ENCODE measurements around the gene KHNYN. TPM values are rescaled to one million over a fixed set of nuclear protein-coding genes. Genes with fewer than 3 reads are reported as not detected.
"Not testable (repeated sequence)": the region's sequence is repeated elsewhere in the genome, so short reads cannot be mapped to it uniquely, and the experiment has no call there.

KHNYN gene
- total RNA-seq, 1 experiment from 2014 or later, result 33.2 TPM

GRCh38 chr14:24385524-24385923, 44.2 kb upstream of the KHNYN start:
- no peak for TF ChIP-seq E2F1 (CRISPR knock-in tag; IDR thresholded peaks at IDR 0.05)
- TF ChIP-seq ZNF232 (CRISPR knock-in tag; IDR thresholded peaks at IDR 0.05), result no peak
- TF ChIP-seq ZNF219 (CRISPR knock-in tag; IDR thresholded peaks at IDR 0.05; ENCODE audit: borderline replicate concordance), result no peak
- TF ChIP-seq CDX4 (CRISPR knock-in tag; IDR thresholded peaks at IDR 0.05; ENCODE audit: borderline replicate concordance), result no peak
- no peaks in the 10 kb centered on the region for H3K9me3 Mint-ChIP-seq
- H3K27ac Mint-ChIP-seq, result no peak overlapping the region
- DNase-seq (ENCODE audit: low spot score) (no peak), ATAC-seq (no peak)
- H3K27me3 Mint-ChIP-seq (ENCODE audit: low read depth), result no peaks in the 10 kb centered on the region; the same call in none of the 2 replicates
- no peaks in the 10 kb centered on the region for H3K36me3 Mint-ChIP-seq
- ChIA-PET POLR2A (no interaction called here), CTCF (no interaction called here)
- no peak overlapping the region for H3K4me3 Mint-ChIP-seq
- peaks cover 17% of the 10 kb centered on the region for H3K4me1 Mint-ChIP-seq

- CTCF ChIA-PET, result no interaction called here
- no peak for TF ChIP-seq ZNF425 (CRISPR knock-in tag; conservative IDR thresholded peaks at IDR 0.05)
- POLR2A ChIA-PET, result no interaction called here
These were observed 42.8 kb upstream of the KHNYN start for GRCh38 chr14:24387009-24387345.

DNA sequence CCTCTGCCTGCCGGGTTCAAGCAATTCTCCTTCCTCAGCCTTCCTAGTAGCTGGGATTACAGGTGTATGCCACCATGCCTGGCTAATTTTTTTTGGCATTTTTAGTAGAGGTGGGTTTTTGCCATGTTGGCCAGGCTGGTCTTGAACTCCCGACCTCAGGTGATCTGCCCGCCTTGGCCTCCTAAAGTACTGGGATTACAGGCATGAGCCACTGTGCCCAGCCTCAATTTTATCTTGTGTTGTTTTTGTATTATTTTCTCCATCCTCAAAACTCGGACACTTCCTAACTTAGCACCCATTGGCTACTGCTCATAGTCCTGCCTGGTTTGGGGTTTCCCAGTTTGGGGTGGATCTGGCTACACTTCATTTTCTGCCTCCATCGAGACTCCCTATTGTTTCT, 42.2 kb upstream of the KHNYN start:
- CTCF ChIA-PET; H3K4me3 Mint-ChIP-seq; H3K36me3 Mint-ChIP-seq; H3K9me3 Mint-ChIP-seq; H3K27me3 Mint-ChIP-seq (ENCODE audit: low read depth); H3K27ac Mint-ChIP-seq; ATAC-seq; DNase-seq (ENCODE audit: low spot score); POLR2A ChIA-PET: not testable (repeated sequence)
- peaks cover 17% of the 10 kb centered on the region for H3K4me1 Mint-ChIP-seq

More at GRCh38 chr14:24387009-24387345, 42.8 kb upstream of the KHNYN start:
- no peaks in the 10 kb centered on the region for H3K9me3 Mint-ChIP-seq
- H3K36me3 Mint-ChIP-seq, result no peaks in the 10 kb centered on the region
- ATAC-seq (no peak), DNase-seq (ENCODE audit: low spot score) (no peak)
- no peak overlapping the region for H3K4me3 Mint-ChIP-seq
- H3K4me1 Mint-ChIP-seq, result peaks cover 12% of the 10 kb centered on the region
- H3K27me3 Mint-ChIP-seq (ENCODE audit: low read depth), result no peaks in the 10 kb centered on the region; the same call in none of the 2 replicates
- no peak overlapping the region for H3K27ac Mint-ChIP-seq

GRCh38 chr14:24388474-24389179, 41.1 kb upstream of the KHNYN start:
- ChIA-PET CTCF (interaction anchor here (1.1 to 1.4 kb wide), 2 partner anchors 43 to 48 kb away, joined by 3 to 5 read pairs; no protein-coding TSS in a partner anchor), POLR2A (no interaction called here)
- DNase-seq (ENCODE audit: low spot score) (no peak), ATAC-seq (no peak)
- Mint-ChIP-seq H3K27ac (no peak overlapping the region), H3K9me3 (no peaks in the 10 kb centered on the region), H3K4me1 (peaks cover 21% of the 10 kb centered on the region), H3K36me3 (no peaks in the 10 kb centered on the region), H3K27me3 (ENCODE audit: low read depth) (no peaks in the 10 kb centered on the region; the same call in none of the 2 replicates), H3K4me3 (no peak overlapping the region)
- TF ChIP-seq SOX15 (CRISPR knock-in tag; IDR thresholded peaks at IDR 0.05) (no peak), SMAD3 (CRISPR knock-in tag; IDR thresholded peaks at IDR 0.05; ENCODE audit: borderline replicate concordance) (no peak), GRHL2 (CRISPR knock-in tag; IDR thresholded peaks at IDR 0.05; ENCODE audit: insufficient replicate concordance, severe bottlenecking) (no peak)

DNA sequence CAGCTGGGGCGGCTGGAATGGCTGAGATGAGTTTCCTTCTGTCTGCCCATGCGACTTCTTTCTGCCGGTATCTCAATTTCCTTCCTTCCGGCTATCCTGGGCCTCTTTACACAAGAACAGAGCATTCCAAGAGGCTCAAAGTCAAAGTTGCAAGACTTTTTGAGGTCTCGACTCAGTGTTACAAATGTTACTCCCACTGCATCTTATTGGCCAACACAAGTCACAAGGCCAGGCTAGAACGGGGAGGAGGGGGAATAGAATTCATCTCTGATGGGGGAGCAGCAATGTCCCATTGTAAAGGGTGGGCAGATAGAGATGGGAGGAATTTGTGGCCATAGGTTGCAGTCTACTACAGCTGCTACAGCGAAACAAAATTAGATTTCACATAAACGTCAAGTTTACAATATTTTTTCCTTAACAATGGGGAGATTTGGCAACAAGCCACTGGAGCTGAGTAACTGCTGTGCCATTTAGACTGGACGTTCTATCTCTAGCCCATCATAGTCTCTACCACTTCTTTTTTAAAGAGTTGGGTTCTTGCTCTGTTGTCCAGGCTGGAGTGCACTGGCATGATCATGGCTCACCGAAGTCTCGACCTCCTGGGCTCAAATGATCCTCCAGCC, 40.4 kb upstream of the KHNYN start:
- no peak for DNase-seq (ENCODE audit: low spot score)
- Mint-ChIP-seq H3K27me3 (ENCODE audit: low read depth) (no peaks in the 10 kb centered on the region; the same call in 1 of the 2 replicates), H3K9me3 (no peaks in the 10 kb centered on the region), H3K27ac (no peak overlapping the region), H3K4me1 (peaks cover 21% of the 10 kb centered on the region), H3K36me3 (no peaks in the 10 kb centered on the region), H3K4me3 (no peak overlapping the region)
- ChIA-PET CTCF (interaction anchor here (0.8 to 1.4 kb wide), 6 partner anchors 9 to 47 kb away, joined by 3 to 5 read pairs (median 3); no protein-coding TSS in a partner anchor), POLR2A (no interaction called here)
- TF ChIP-seq ZMAT4 (CRISPR knock-in tag; IDR thresholded peaks at IDR 0.05) (no peak), USF1 (CRISPR knock-in tag; IDR thresholded peaks at IDR 0.05) (0 out of 2 replicates have a peak, but pooled peaks have one; percentile 29), ELF4 (CRISPR knock-in tag; IDR thresholded peaks at IDR 0.05; ENCODE audit: low read depth) (no peak), NFE2L1 (CRISPR knock-in tag; IDR thresholded peaks at IDR 0.05) (no peak), NFYB (CRISPR knock-in tag; conservative IDR thresholded peaks at IDR 0.05; ENCODE audit: low read depth) (peak; percentile 62)
- TF ChIP-seq, protein P1, sequence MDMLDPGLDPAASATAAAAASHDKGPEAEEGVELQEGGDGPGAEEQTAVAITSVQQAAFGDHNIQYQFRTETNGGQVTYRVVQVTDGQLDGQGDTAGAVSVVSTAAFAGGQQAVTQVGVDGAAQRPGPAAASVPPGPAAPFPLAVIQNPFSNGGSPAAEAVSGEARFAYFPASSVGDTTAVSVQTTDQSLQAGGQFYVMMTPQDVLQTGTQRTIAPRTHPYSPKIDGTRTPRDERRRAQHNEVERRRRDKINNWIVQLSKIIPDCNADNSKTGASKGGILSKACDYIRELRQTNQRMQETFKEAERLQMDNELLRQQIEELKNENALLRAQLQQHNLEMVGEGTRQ (CRISPR knock-in tag; IDR thresholded peaks at IDR 0.05), result peak; percentile 64
- ATAC-seq, result peak; percentile 28; the same call in 1 of the 2 replicates

Data from WTC11 (cell line).